ENCODE measurements around the gene CUL5.

Gene CUL5

DNA sequence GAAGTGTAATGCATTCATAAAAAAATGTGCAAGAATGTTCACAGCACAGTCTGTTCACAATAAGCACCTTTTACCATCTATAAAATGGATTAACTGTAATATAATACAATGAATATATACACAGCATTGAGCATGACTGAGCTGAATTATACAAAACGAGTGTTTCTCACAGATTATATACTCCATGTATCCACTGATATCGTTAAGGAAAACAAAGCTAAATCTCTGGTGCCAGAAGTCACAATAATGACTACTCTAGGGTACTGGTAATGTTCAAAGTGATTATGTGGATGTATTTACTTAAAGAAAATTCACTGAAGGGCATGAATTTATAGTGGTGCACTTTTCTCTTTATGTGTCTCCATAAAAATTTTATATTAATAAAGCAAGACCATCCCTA lies 145.9 kb downstream of the CUL5 start:
- ATAC-seq (no peak), DNase-seq (no peak)
- H3K4me1 Mint-ChIP-seq: no peaks in the 10 kb centered on the region
- H3K27me3 Mint-ChIP-seq: no peaks in the 10 kb centered on the region
- H3K36me3 Mint-ChIP-seq (ENCODE audit: low read depth): peaks cover 48% of the 10 kb centered on the region
- no peak overlapping the region for H3K27ac Mint-ChIP-seq
- no peak overlapping the region for H3K4me3 Mint-ChIP-seq
- H3K9me3 Mint-ChIP-seq: no peaks in the 10 kb centered on the region

All from activated naive CD8-positive, alpha-beta T cell treated with anti-CD3 and anti-CD28 coated beads, Interleukin-2, amount 50 U/mL, for 24 hours (primary cell).